HL-60 (cell line): Measurements from ENCODE around the gene GABRB1.

ENCODE experiments used
- DNase-seq, 2 experiments: peaks; one replicate each; pipeline ENCODE4 v3.0.0-alpha.2; 2010 to 2020; ENCODE audit warnings: low read depth in 1 of 2, low spot score in 1 of 2
- H3K27ac ChIP-seq: fragments of 250-450 bp; sonication (Bioruptor Pico); replicated peaks from 2 replicates; pipeline ENCODE4 v1.5.1; 2020; ENCODE audit warnings: mild to moderate bottlenecking, moderate library complexity
- H3K27me3 ChIP-seq: fragments of 250-450 bp; sonication (Bioruptor Pico); 2 replicates; pipeline ENCODE4 v1.5.1; 2021; ENCODE audit warnings: mild to moderate bottlenecking, moderate library complexity; ENCODE audit not compliant: insufficient read depth, poor library complexity, severe bottlenecking
- H3K4me3 ChIP-seq: replicated peaks from 2 replicates; pipeline ENCODE4 v1.5.1; 2011; ENCODE audit warnings: mild to moderate bottlenecking, control low read depth, low read length; ENCODE audit not compliant: insufficient read depth
- CTCF ChIP-seq: IDR thresholded peaks from one replicate; pipeline ENCODE4 v1.5.1; 2011; ENCODE audit warnings: low read length, control low read depth, inconsistent platforms; ENCODE audit not compliant: insufficient read depth
- GABPA ChIP-seq: IDR thresholded peaks from 2 replicates; pipeline ENCODE4 v1.6.1; 2012; ENCODE audit warnings: low read depth
- POLR2AphosphoS5 ChIP-seq: IDR thresholded peaks from 2 replicates; pipeline ENCODE4 v1.6.1; 2012; ENCODE audit warnings: low read depth
- SPI1 ChIP-seq: IDR thresholded peaks from 2 replicates; pipeline ENCODE4 v1.6.1; 2012; ENCODE audit warnings: low read depth, mild to moderate bottlenecking, borderline replicate concordance
- TF ChIP-seq, protein P1 (sequence below): IDR thresholded peaks from 2 replicates; pipeline ENCODE4 v1.6.1; 2012; ENCODE audit warnings: low read depth; ENCODE audit not compliant: insufficient replicate concordance

Gene GABRB1

DNA sequence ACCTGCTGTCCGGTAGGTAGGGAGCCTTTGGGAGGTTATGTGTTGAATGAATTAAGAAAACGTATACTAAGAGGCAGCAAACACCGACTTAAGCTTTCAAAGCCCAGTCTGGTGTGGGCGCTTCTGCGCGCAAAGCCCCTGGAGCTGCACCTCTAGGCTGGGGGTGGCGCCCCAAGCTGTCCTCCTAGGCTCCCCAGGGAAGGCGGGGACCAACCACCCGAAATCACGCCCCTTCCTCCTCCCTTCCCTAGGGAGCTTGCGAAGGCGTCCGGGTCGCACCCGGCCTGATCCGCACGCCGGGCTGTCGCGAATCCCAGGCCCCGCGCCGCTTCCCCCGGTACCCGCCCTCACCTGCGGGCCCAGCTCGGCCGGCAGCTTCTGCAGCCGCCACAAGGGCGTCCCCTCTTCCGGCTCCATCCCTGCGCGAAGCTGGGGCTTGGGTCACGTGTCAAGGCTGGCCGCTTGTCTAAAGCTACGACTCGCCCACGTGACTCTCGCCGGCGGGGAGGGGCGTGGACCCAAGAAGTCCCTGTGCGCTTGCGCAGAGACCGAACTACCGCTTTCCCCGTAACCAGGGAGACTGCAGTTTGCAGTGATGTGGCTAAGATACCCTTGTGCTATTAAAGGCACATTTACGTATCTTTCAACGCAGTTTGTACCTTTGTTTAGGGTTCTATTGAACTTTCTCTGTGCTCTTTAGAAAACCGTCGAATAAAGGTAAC lies 432.0 kb downstream of the GABRB1 start, which contains the start of gene COMMD8:
Gene COMMD8 (minus strand): TSS at position 468 of the 722 bp plus-strand sequence. CDS start 51 bp downstream, at position 417.
- Histone ChIP-seq H3K27ac (peak within 1 kb of the TSS; percentile 79), H3K4me3 (peak within 1 kb of the TSS; percentile 75), H3K27me3 (no peaks in the 10 kb centered on the region)
- TF ChIP-seq, protein P1, sequence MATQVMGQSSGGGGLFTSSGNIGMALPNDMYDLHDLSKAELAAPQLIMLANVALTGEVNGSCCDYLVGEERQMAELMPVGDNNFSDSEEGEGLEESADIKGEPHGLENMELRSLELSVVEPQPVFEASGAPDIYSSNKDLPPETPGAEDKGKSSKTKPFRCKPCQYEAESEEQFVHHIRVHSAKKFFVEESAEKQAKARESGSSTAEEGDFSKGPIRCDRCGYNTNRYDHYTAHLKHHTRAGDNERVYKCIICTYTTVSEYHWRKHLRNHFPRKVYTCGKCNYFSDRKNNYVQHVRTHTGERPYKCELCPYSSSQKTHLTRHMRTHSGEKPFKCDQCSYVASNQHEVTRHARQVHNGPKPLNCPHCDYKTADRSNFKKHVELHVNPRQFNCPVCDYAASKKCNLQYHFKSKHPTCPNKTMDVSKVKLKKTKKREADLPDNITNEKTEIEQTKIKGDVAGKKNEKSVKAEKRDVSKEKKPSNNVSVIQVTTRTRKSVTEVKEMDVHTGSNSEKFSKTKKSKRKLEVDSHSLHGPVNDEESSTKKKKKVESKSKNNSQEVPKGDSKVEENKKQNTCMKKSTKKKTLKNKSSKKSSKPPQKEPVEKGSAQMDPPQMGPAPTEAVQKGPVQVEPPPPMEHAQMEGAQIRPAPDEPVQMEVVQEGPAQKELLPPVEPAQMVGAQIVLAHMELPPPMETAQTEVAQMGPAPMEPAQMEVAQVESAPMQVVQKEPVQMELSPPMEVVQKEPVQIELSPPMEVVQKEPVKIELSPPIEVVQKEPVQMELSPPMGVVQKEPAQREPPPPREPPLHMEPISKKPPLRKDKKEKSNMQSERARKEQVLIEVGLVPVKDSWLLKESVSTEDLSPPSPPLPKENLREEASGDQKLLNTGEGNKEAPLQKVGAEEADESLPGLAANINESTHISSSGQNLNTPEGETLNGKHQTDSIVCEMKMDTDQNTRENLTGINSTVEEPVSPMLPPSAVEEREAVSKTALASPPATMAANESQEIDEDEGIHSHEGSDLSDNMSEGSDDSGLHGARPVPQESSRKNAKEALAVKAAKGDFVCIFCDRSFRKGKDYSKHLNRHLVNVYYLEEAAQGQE = no peak
- TF ChIP-seq POLR2AphosphoS5 = peak; percentile 61; the same call in 1 of the 2 replicates
- DNase-seq = peak; percentile 94 to 98

GRCh38 chr4:47465004-47465403 lies 433.6 kb downstream of the GABRB1 start:
- TF ChIP-seq SPI1 = peak; percentile 54; the same call in 1 of the 2 replicates
- TF ChIP-seq, protein P1 = no peak
- no peak overlapping the region for H3K4me3 ChIP-seq
- H3K27ac ChIP-seq = peak overlapping the region; percentile 79
- peak; percentile 58 to 77 for DNase-seq
- H3K27me3 ChIP-seq = no peaks in the 10 kb centered on the region

DNA sequence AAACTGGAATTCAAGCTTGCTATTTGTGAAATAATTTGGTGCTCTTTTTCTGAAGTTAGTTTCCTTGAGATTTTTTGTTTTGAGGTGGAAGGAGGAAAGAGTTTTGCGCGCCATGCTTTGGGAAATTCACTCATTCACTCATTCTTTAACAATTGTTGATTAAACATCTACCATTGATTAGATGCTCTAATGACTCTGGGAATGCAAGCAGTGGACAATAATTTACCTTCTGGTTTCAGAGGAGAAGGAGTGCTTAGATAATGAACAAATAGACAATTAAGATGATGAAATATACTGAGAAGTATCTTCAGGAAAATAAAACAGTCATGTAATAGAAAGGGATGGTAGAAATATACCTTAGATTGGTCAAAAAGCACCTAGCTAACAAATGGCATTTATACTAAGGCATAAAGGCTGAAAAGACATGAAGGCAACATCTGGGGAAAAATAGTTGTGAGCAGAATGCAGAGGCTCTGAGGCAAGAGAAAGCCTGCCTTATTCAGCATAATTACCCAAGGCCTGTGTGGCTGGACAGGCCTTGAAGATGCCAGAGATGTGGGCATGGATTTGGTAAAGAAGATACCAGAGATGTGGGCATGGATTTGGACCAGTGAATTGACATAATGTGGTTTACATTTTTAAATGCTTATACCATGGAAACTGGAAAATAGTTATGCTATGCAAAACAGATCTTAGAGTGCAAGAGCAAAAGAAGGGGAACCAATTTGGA lies 434.9 kb downstream of the GABRB1 start:
- Histone ChIP-seq H3K27me3 (no peaks in the 10 kb centered on the region), H3K27ac (peak overlapping the region; percentile 79), H3K4me3 (no peak overlapping the region)
- DNase-seq = no peak
- TF ChIP-seq CTCF (no peak), GABPA (no peak), SPI1 (no peak), POLR2AphosphoS5 (no peak)
- TF ChIP-seq, protein P1 = no peak
